Loucy (cell line): ENCODE results near the gene TTC13.

Source experiments
- H2AFZ ChIP-seq: fragments of 200-600 bp; sonication (generic); 2 replicates; pipeline ENCODE4 v1.6.0; 2016; ENCODE audit warnings: antibody characterized with exemption, mild to moderate bottlenecking, low read length, moderate library complexity
- H3F3A ChIP-seq: fragments of 200-600 bp; 2 replicates; pipeline ENCODE4 v1.6.0; 2016; ENCODE audit warnings: antibody characterized with exemption, low read depth, mild to moderate bottlenecking
- H3K27me3 ChIP-seq: fragments of 200-600 bp; sonication (generic); 2 replicates; pipeline ENCODE4 v1.6.1; 2014; ENCODE audit warnings: low read length, mild to moderate bottlenecking; ENCODE audit not compliant: insufficient read depth, poor library complexity, severe bottlenecking
- H3K36me3 ChIP-seq: fragments of 200-600 bp; sonication (generic); 2 replicates; pipeline ENCODE4 v1.6.1; 2016; ENCODE audit warnings: low read length; ENCODE audit not compliant: insufficient read depth
- H3K4me1 ChIP-seq: fragments of 200-600 bp; sonication (generic); 2 replicates; pipeline ENCODE4 v1.5.1; 2014; ENCODE audit warnings: low read length, mild to moderate bottlenecking; ENCODE audit not compliant: insufficient read depth, poor library complexity, severe bottlenecking
- H3K4me2 ChIP-seq: fragments of 200-600 bp; sonication (generic); 2 replicates; pipeline ENCODE4 v1.6.0; 2014; ENCODE audit warnings: antibody characterized with exemption, low read length, low read depth, mild to moderate bottlenecking; ENCODE audit not compliant: poor library complexity, severe bottlenecking
- H3K4me3 ChIP-seq: fragments of 200-600 bp; sonication (generic); 2 replicates; pipeline ENCODE4 v1.5.1; 2014; ENCODE audit warnings: low read length, mild to moderate bottlenecking, mixed read lengths; ENCODE audit not compliant: poor library complexity, severe bottlenecking
- H3K79me2 ChIP-seq: fragments of 200-600 bp; sonication (generic); 2 replicates; pipeline ENCODE4 v1.6.1; 2014; ENCODE audit warnings: low read length; ENCODE audit not compliant: insufficient read depth
- H3K9ac ChIP-seq: fragments of 200-600 bp; sonication (generic); 2 replicates; pipeline ENCODE4 v1.6.0; 2014; ENCODE audit warnings: mild to moderate bottlenecking, low read depth, low read length, moderate library complexity; ENCODE audit not compliant: poor library complexity, severe bottlenecking
- H3K9me2 ChIP-seq: fragments of 200-600 bp; sonication (generic); replicated peaks from 2 replicates; pipeline ENCODE4 v1.6.1; 2016; ENCODE audit warnings: low read depth, low read length, mixed read lengths
- H3K9me3 ChIP-seq: fragments of 200-600 bp; sonication (generic); 2 replicates; pipeline ENCODE4 v1.6.1; 2014; ENCODE audit warnings: mild to moderate bottlenecking, antibody characterized with exemption, low read length, low read depth; ENCODE audit not compliant: insufficient read depth
- H4K20me1 ChIP-seq: fragments of 200-600 bp; sonication (generic); 2 replicates; pipeline ENCODE4 v1.6.0; 2014; ENCODE audit warnings: antibody characterized with exemption, low read length, mild to moderate bottlenecking; ENCODE audit not compliant: insufficient read depth, poor library complexity, severe bottlenecking
- EZH2phosphoT487 ChIP-seq: fragments of 200-600 bp; IDR thresholded peaks from 2 replicates; pipeline ENCODE4 v1.6.1; 2018; ENCODE audit warnings: antibody characterized with exemption, mild to moderate bottlenecking, moderate library complexity, borderline replicate concordance
- TF ChIP-seq, protein P1 (sequence below): fragments of 200-600 bp; sonication (generic); conservative IDR thresholded peaks from 2 replicates; pipeline ENCODE4 v1.5.1; 2014; ENCODE audit warnings: mild to moderate bottlenecking, antibody characterized with exemption, low read length

Gene TTC13

DNA sequence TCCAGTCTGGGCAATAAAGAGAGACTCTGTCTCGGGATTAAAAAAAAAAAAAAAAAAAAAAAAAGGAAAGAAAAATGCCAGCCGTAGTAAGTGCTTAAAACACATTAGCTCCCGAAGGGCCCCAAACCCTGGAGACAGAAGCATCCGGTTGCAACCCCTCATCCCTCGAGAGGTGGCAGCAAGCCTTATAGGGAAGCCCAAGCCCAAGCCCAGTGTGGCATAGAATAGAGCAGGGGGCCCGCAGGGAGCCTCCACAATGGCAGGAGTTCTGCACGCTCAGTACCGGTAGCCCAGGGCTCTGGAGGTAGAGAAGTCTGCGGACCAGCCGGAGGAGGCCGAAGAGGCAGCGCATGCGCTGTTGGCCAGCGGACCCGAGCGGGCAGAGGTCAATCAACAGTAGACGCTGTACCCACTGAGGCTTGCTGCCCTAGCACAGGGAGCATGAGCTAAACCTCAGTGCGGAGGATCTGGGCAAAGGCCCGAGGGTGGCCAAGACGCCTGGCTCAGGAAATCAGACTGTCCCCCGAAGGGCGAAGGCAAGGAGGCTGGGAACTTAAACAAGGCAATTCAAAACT lies 76.2 kb downstream of the TTC13 start:
- no peaks in the 10 kb centered on the region for H3K27me3 ChIP-seq
- no peak overlapping the region for H3K9ac ChIP-seq
- no peak overlapping the region for H2AFZ ChIP-seq
- no peak overlapping the region for H3K4me3 ChIP-seq
- no peak for TF ChIP-seq EZH2phosphoT487
- TF ChIP-seq, protein P1, sequence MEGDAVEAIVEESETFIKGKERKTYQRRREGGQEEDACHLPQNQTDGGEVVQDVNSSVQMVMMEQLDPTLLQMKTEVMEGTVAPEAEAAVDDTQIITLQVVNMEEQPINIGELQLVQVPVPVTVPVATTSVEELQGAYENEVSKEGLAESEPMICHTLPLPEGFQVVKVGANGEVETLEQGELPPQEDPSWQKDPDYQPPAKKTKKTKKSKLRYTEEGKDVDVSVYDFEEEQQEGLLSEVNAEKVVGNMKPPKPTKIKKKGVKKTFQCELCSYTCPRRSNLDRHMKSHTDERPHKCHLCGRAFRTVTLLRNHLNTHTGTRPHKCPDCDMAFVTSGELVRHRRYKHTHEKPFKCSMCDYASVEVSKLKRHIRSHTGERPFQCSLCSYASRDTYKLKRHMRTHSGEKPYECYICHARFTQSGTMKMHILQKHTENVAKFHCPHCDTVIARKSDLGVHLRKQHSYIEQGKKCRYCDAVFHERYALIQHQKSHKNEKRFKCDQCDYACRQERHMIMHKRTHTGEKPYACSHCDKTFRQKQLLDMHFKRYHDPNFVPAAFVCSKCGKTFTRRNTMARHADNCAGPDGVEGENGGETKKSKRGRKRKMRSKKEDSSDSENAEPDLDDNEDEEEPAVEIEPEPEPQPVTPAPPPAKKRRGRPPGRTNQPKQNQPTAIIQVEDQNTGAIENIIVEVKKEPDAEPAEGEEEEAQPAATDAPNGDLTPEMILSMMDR = no peak
- H3K79me2 ChIP-seq = no peaks in the 10 kb centered on the region
- no peaks in the 10 kb centered on the region for H4K20me1 ChIP-seq
- no peaks in the 10 kb centered on the region for H3K9me3 ChIP-seq
- peaks cover 2% of the 10 kb centered on the region; the same call in 1 of the 2 replicates for H3K36me3 ChIP-seq
- H3K4me2 ChIP-seq = no peak overlapping the region
- no peaks in the 10 kb centered on the region for H3K4me1 ChIP-seq
- no peaks in the 10 kb centered on the region for H3K9me2 ChIP-seq
- H3F3A ChIP-seq = no peaks in the 10 kb centered on the region

DNA sequence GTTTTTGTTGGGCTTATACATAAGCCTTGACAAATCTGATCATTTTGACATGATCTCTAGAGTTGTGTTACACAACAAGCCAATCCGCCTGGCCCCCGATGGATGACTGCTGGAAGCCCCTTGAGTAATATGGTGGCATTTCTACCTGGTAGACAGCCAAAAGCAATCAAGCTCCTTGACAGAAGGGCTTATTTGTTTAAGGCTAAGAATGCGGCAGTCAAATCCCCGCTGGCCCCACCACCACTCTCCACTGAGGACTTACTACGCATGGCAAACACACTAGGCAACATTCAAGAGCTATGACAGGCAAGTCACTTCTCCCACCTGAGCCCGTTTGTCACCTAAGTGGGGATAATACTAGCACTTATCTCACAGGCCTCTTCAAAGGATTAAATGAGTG lies 77.0 kb downstream of the TTC13 start:
- Histone ChIP-seq H3K9me2 (no peaks in the 10 kb centered on the region), H3K4me1 (no peaks in the 10 kb centered on the region), H3K4me2 (no peak overlapping the region), H3K27me3 (no peaks in the 10 kb centered on the region), H3K4me3 (no peak overlapping the region), H3K79me2 (no peaks in the 10 kb centered on the region), H3K9me3 (no peaks in the 10 kb centered on the region), H4K20me1 (no peaks in the 10 kb centered on the region), H2AFZ (no peak overlapping the region), H3K9ac (no peak overlapping the region), H3F3A (no peaks in the 10 kb centered on the region), H3K36me3 (no peaks in the 10 kb centered on the region)
- TF ChIP-seq EZH2phosphoT487 = no peak
- TF ChIP-seq, protein P1 = no peak

DNA sequence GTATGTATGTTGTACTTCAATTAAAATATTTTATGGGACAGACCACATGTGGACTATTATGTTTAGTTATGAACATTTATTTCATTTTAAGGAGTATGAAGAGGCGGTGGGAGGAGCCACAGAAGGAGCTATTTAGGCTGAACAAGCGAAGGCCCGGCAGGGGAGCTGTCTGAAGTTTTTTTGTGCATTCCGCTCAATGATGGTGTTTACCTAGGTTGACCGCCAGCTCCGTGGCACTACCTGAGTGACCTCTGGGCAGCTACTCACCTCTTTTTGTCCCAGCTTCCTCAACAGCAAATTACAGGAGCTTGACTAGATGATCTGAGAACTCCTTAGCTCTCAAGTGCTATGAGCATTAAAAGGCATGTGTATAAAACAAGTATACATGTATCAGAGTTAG lies 77.7 kb downstream of the TTC13 start:
- no peaks in the 10 kb centered on the region for H3K27me3 ChIP-seq
- H3K79me2 ChIP-seq = no peaks in the 10 kb centered on the region
- no peaks in the 10 kb centered on the region for H3F3A ChIP-seq
- H3K9ac ChIP-seq = no peak overlapping the region
- no peaks in the 10 kb centered on the region for H3K4me1 ChIP-seq
- no peak overlapping the region for H3K4me3 ChIP-seq
- no peak for TF ChIP-seq EZH2phosphoT487
- TF ChIP-seq, protein P1 = no peak
- H3K9me2 ChIP-seq = no peaks in the 10 kb centered on the region
- H4K20me1 ChIP-seq = no peaks in the 10 kb centered on the region
- H3K36me3 ChIP-seq = no peaks in the 10 kb centered on the region
- no peak overlapping the region for H3K4me2 ChIP-seq
- no peaks in the 10 kb centered on the region for H3K9me3 ChIP-seq
- no peak overlapping the region for H2AFZ ChIP-seq
